GM21717 (cell line): ENCODE results near the gene REM2.
A peak's percentile ranks its signal among the peaks of the same experiment; 100 is the strongest.

ENCODE experiments used
- ATAC-seq: cut with Tn5 transposase; IDR thresholded peaks from one replicate; pipeline ENCODE4 v1.9.1; 2021; ENCODE audit warnings: mild to moderate bottlenecking, moderate library complexity; ENCODE audit not compliant: unreplicated experiment

The REM2 gene

DNA sequence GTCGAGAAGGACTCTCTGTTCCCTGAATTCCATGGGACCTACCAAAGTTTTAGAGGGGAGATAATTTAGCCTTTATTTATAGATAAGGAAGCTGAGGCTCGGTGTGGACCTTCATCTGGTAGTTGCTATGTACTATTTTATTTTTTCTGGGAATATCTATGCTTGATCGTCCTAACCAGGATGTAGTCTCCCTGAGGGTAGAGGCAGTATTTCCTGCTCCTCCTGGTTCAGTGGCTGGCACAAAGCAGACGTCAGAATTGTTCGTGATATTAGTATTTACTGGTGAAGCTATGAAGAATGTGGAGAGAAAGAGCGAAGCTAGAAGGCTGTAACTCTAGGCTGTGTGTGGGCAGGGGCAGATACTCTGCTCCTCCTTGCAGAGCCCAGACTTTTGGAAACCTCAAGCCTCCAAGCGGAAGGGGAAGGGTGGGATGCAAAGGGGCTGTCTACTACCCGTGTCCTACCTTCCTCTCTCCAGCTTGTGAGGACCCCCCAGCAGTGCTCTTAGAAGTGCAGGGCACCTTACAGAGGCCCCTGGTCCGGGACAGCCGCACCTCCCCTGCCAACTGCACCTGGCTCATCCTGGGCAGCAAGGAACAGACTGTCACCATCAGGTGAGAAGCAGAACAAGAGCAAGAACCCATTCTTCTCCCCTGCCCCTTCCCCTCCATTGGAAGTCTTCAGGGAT, 10.0 kb upstream of the REM2 start:
- no peak for ATAC-seq

DNA sequence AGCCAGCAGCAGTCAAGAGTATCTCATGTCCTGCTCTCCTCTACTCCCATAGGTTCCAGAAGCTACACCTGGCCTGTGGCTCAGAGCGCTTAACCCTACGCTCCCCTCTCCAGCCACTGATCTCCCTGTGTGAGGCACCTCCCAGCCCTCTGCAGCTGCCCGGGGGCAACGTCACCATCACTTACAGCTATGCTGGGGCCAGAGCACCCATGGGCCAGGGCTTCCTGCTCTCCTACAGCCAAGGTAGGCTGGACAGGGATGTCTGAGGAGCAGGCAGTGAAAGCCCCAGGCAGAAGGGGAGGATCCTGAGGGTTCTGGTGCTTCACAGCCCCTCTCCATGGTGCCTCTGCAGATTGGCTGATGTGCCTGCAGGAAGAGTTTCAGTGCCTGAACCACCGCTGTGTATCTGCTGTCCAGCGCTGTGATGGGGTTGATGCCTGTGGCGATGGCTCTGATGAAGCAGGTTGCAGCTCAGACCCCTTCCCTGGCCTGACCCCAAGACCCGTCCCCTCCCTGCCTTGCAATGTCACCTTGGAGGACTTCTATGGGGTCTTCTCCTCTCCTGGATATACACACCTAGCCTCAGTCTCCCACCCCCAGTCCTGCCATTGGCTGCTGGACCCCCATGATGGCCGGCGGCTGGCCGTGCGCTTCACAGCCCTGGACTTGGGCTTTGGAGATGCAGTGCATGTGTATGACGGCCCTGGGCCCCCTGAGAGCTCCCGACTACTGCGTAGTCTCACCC, 7.8 kb upstream of the REM2 start:
- ATAC-seq, result no peak

DNA sequence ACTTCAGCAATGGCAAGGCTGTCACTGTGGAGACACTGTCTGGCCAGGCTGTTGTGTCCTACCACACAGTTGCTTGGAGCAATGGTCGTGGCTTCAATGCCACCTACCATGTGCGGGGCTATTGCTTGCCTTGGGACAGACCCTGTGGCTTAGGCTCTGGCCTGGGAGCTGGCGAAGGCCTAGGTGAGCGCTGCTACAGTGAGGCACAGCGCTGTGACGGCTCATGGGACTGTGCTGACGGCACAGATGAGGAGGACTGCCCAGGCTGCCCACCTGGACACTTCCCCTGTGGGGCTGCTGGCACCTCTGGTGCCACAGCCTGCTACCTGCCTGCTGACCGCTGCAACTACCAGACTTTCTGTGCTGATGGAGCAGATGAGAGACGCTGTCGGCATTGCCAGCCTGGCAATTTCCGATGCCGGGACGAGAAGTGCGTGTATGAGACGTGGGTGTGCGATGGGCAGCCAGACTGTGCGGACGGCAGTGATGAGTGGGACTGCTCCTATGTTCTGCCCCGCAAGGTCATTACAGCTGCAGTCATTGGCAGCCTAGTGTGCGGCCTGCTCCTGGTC, 7.2 kb upstream of the REM2 start:
- ATAC-seq, result no peak

DNA sequence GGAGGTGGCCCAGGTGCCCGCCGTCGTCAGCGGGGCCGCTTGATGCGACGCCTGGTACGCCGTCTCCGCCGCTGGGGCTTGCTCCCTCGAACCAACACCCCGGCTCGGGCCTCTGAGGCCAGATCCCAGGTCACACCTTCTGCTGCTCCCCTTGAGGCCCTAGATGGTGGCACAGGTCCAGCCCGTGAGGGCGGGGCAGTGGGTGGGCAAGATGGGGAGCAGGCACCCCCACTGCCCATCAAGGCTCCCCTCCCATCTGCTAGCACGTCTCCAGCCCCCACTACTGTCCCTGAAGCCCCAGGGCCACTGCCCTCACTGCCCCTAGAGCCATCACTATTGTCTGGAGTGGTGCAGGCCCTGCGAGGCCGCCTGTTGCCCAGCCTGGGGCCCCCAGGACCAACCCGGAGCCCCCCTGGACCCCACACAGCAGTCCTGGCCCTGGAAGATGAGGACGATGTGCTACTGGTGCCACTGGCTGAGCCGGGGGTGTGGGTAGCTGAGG, 6.0 kb upstream of the REM2 start:
- ATAC-seq, result no peak

DNA sequence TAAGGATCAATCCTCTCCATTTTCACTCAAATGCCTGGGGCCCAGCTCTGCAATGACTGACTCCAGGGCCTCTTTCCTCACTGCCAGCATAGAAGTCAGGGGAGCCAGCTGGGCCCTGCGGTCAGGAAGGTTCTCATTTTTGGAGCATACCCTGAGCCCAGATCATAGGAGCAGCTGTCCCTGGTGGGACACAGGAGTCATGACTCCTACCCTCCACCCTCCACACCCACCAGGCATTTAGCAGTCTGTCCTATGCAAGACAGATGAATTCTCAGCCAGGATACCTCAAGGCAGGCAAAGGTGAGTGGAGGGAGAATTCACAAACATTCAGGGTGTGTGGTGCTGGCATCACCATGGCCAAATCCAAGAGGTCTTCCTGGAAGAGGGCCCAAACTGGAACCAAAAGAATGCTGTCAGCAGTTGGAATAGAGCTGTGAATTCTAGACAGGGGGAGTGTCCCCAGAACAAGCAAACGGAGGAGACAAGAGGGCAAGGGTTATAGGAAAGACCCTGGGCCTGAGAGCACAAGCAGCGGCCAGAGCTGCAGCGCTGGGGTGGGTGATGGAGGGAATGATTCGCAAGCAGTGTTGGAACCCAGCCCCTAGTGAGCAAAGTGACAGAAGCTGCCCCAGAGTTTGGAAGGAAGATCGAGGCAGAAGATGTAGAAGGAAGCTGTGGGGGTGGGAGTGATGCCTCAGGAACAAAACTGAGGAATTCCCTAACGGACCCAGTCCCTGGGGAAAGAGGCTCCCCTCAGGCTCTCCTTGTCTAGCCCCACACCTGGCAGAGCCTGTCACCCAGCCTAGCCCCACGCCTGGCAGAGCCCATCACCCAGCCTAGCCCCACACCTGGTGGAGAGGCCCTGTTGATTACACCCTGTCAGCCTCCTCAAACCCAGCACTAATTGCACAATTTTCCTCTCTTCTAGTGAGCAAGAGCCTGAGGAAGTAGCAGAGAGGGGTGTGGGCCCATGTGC, 4.5 kb upstream of the REM2 start:
- no peak for ATAC-seq

DNA sequence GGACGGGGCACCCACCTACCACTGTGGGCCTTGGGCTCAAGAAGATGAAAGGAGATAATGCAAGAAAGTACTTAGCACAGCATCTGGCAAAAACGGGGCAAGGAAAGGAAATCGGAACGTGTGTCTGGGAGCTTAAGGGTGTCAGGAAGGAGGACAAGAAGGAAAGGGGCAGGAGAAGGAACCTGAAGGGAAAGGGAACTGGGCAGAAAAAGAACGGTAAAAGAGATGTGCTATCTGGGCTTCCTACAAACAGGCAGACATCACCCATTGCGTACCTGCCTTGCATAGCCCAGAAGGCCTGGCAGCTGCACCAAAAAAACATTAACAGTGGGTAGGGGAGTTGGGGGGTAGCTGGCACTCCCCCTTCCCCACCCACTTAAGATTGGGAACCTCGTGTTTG, 958 bp upstream of the REM2 start:
- ATAC-seq, result no peak

DNA sequence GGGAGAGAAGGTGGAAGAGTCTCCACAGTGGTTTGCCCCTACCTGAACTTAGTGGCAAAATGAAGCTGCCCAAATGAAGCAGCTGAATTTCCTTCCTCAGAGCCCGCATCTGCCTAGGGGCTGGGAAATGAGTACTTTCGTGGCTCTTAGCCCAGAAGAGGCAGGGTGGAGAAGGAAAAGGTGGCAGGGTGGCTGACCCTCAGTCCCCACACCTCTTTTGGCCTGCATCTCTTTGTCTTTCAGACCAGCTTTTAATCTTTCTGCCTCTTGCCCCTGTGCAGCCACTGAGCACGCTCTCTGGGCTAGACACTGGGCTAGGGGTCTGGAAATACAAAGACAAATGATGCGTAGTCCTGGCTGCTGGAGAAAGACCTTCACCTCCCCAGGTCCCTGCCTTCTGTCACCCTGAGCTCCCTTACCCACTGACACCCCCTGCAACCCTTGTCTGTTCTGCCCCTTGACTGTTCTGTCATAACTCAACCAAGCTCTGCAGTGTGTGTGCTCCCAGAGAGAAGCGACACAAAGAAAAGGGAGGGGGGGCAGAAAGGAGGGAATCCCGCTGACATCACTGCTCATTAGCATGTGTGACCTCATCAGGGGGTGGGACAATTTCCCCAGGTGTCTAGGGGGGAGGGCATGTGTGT, 371 bp upstream of the REM2 start:
- no peak for ATAC-seq

DNA sequence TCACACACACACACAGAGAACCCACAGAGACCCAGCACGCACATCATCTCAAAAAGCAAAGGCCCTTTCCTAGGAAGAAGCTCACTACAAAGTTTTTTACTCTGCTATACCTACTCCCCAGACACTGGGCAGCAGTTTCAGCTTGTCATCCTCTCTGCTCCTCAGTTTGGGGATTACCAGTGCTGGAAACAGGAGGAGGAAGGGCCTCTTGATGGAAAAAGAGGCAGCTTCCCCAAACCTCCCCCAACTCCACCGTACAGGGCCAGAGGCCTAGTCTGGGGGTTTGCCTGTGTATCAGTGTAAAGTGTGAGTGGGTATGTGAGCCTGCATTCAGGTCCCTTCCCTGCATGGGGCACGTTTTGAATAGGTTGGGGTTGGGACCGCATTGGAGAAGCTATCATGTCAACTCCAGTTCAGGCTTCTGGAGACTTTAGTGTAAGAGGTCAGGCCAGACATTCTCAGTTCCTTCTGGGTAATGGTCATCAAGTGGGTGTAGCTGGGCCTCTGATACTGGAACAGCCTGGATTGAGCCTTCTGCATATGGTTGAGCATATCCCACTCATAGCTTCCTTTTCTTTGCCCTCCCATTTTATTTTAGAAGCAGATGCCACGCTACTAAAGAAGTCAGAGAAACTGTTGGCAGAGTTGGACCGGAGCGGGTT, 1.2 kb downstream of the REM2 start:
- ATAC-seq, result no peak

DNA sequence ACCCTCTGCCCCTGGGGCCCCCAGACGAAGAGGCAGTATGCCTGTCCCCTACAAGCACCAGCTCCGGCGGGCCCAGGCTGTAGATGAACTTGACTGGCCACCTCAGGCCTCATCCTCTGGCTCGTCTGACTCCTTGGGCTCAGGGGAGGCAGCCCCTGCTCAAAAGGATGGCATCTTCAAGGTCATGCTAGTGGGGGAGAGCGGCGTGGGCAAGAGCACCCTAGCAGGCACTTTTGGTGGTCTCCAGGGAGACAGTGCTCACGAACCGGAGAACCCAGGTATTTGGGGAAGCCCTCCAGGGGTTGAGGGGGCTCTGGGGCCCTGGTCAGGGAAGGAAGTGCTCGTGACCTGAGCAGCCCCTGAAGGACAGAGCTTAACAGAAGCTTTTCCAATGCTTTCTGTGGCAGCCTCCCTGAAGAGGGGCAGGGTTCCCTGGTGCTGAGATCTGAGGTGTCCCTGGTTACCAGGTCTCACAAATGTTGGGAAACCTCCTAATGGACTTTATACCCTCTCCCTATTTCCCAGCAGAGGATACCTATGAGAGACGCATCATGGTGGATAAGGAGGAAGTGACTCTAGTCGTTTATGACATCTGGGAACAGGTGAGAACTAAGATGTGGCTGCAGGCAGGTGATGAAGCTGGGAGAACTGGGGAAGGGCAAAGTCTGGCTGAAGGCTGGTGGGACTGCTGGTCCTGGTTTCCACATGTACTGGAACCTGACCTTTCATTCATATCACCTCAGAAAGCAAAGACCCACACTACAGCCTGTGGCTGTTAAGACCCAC, 1.9 kb downstream of the REM2 start:
- ATAC-seq, result no peak

DNA sequence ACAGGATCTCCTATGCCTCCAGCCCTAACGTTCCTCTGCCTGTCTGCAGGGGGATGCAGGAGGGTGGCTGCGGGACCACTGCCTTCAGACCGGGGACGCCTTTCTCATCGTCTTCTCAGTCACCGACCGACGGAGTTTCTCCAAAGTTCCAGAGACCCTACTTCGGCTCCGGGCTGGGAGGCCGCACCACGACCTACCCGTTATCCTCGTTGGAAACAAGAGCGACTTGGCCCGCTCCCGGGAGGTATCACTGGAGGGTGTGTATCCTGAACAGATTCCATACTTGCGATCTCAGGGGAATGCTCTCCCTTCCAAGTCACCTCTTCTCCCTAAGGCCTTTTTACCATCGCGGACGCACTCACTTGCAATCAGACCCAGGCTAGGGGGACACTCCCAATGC, 3.0 kb downstream of the REM2 start:
- no peak for ATAC-seq

DNA sequence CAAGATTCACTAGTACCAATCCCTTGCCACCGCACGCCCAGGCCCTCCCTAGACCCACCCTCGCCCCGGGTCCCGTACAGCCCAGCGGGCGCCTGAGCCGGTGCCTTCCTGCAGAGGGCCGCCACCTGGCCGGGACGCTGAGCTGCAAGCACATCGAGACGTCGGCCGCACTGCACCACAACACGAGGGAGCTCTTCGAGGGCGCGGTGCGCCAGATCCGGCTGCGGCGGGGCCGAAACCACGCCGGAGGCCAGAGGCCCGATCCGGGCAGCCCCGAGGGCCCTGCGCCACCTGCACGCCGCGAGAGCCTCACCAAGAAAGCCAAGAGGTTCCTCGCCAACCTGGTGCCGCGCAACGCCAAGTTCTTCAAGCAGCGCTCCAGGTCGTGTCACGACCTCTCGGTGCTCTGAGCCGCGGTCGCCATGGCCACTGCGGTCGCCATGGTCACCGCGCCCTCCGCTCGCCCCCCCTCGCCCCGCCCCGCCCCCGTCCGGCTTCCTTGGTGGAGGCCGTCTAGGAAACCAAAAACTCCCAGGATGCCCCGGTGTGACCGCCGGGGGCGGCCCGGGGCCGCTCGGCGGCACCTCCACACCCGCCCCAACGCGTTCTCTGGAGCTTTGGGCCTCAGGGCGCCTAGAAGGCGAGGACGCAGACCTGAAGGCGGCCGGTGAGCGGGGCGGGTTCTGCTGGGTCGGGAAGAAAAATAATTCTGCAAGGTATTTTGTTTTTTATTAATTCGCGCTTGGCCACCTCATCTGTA, 3.7 kb downstream of the REM2 start:
- peak; percentile 41 for ATAC-seq

DNA sequence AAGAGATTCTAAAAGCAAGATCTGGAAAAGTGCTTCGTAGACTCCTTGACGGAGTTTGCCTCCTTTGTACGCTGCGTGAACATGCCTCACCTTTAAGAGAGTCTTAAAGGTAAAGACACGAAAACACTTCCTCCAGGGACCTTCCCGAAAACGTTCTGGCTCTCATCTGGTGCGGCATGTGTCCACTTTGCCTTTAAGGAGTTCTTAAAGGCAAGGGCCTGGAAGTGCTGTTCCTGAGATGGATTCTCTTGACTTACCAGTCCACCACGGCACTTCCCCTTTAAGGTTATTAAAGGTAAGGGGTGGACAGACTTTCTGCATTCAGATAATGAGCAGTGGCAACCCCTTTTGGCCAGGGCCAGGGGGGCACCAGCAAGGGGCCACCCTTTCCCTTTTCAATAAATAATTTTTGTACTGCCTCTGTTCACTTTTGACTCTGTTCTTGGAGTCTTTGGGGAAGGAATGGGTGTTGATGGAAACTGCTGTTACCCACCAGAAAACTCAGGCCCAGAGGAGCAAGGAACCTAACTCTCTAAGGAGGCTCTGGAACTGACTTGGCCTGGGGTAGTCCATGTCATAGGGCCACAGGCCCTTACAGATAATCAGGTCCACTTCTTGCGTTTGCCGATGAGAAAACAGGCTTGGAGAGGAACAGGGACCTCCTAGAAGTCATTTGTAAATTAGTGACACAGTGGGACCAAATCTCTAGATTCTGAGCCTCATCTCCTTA, 4.4 kb downstream of the REM2 start:
- ATAC-seq, result peak; percentile 41

DNA sequence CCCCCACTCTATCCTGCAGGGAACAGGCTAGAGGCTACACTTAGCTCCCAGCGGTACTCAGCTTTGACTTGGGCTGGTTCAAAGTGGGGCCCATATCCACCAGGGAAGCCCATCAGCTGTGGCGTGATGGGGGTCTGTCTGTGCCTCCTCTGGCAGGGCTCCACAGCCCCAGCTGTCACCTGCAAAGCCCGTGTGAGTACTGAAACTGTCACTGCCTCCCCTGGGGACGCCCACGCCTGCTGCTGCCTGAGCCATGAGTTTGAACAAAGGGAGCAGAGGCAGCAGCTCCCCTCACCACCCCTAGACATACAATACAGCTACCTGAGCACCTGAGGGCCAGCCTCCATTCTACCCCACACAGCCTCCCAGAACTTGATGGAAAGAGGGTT, 5.0 kb downstream of the REM2 start:
- ATAC-seq, result peak; percentile 36

DNA sequence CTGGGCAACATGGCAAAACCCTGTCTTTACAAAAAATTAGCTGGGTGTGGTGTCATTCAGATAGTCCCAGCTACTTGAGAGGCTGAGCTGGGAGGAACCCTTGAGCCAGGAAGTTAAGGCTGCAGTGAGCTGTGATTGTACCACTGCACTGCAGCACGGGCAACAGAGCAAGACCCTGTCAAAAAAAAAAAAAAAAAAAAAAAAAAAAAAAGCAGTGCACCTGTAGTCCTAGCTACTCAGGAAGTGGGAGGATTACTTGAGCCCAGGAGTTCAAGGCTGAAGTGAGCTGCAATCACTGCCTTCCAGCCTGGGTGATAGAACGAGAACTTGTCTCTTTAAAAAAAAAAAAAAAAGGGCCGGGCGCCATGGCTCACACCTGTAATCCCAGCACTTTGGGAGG, 5.6 kb downstream of the REM2 start:
- ATAC-seq, result no peak

DNA sequence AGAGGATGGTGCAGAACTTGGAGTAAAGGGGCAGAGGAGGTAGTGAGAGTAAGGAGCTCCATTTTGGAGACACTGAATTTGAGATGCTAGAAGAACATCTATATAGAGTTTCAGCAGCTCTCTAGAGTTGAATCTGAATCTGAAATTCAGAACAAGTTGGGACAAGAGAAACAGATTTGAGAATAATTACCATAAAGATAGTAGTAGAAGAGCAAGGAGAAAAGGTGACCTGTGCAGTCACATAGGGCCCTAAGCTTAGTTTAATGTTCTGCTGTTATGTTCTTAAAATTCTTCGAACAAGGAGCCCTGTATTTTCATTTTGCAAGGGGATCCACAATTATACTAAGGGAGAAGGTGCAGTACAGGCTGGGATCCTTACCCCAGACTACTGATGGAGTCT, 7.4 kb downstream of the REM2 start:
- no peak for ATAC-seq

DNA sequence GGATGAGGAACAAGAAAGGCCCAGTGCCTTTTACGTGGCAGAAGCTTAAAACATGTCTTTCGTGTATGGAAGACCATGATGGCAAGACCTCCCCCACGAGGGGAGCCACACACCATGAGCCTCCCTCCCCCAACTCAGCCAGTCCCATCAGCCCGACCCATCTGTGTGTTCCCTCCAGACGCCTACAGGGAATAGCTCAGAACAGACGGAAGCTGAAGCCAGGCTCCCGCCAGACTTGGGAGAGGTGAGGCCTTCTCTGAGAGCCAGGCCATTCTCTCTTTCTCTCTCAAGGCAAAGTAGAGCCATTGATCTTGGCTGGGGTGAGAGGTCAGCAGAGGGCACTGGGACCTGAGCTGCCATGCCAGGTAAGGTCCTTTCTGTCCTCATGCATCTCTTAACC, 9.5 kb downstream of the REM2 start:
- no peak for ATAC-seq

DNA sequence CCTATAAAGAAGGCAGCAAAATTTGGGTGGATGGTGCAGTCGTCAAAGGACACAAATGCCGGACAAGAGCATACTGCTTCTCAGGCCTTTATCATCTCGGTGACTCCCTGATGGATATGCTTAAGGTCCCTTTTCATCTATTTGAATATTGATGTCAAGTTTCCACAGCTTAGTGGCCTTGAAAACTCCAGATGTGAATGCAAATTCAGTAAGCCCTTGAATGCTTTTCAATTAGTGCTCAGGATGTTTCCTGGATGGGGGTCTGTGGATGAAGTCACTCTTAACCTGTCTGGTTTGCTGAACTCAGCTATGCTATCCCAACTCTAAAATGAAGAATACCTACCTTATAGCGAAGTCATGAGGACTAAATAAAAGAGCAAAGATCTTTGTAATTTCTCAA, 10.7 kb downstream of the REM2 start:
- no peak for ATAC-seq

DNA sequence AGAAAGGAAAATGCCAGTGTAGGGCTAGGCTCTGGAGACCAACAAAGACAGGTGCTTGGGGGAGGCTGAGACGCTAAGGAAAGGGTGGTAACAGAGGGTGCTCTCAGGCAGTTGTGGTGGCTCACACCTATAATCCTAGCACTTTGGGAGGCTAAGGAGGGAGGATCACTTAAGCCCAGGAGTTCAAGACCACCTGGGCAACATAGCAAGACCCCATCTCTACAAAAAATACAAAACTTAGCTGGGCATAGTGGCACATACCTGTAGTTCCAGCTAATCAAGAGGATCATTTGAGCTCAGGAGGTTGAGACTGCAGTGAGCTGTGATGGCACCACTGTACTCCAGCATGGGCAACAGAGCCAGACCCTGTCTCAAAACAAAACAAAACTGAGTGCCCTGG, 12.4 kb downstream of the REM2 start:
- ATAC-seq, result no peak
